Measurements from ENCODE around the gene CLTB.

The CLTB gene

DNA sequence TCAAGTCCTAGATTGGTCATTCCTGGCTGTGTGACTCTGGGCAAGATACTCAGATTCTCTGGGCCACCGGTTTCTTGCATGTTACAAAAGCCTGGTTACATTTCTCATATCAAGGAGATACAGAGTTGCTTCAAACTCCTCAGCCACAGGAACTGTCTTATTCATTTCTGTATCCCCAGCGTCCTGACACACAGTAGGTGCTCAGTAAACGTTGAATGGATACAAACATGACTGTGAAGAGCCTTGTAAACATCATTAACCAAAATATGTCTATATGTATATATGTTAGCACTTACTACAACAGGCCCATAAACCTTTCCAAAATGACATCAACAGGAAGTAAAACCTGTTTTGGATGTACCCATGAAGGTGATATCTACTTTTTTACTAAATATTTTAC is 1.6 kb downstream of the CLTB start:
- no peak for DNase-seq (ENCODE audit: low read depth, low spot score)
- no peak for TF ChIP-seq CTCF (IDR thresholded peaks at IDR 0.05; ENCODE audit: insufficient read depth, low read length, missing control alignments)
- no peak overlapping the region for H3K4me3 ChIP-seq (ENCODE audit: low read depth, low read length)
- ChIA-PET CTCF (interaction anchor here (0.8 to 6.1 kb wide), 4 partner anchors 15 to 173 kb away, joined by 4 to 66 read pairs (median 28); partner anchors contain the start of gene FAF2), POLR2A (no interaction called here)

GRCh38 chr5:176413709-176414191 is 2.6 kb downstream of the CLTB start:
- CTCF ChIA-PET: interaction anchor here (0.8 to 6.1 kb wide), 5 partner anchors 14 to 174 kb away, joined by 3 to 66 read pairs (median 5); partner anchors contain the start of gene FAF2

DNA sequence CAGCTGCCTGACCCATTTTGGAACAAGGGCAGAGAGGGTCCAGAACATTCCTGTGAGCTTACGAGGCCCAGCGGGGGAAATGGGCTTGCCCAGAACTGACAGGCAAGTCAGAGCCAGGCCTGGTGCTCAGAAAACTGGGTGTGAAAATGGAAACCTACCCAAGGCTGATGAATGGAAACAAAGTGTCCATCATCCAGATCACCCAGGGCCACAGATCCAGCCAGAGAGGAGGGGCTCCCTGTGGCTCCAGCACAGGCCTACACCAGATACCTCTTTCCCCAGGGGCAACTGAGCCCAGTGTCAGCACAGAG is 3.1 kb downstream of the CLTB start:
- H3K4me3 ChIP-seq (ENCODE audit: low read depth, low read length): no peak overlapping the region
- ChIA-PET POLR2A (no interaction called here), CTCF (interaction anchor here (1.1 to 6.1 kb wide), 3 partner anchors 16 to 159 kb away, joined by 3 to 66 read pairs (median 51); partner anchors contain the start of gene FAF2)
- no peak for TF ChIP-seq CTCF (IDR thresholded peaks at IDR 0.05; ENCODE audit: insufficient read depth, low read length, missing control alignments)
- DNase-seq (ENCODE audit: low read depth, low spot score): no peak

More at GRCh38 chr5:176413709-176414191, 2.6 kb downstream of the CLTB start:
- DNase-seq (ENCODE audit: low read depth, low spot score): no peak
- H3K4me3 ChIP-seq (ENCODE audit: low read depth, low read length): no peak overlapping the region
- POLR2A ChIA-PET: no interaction called here
- no peak for TF ChIP-seq CTCF (IDR thresholded peaks at IDR 0.05; ENCODE audit: insufficient read depth, low read length, missing control alignments)

DNA sequence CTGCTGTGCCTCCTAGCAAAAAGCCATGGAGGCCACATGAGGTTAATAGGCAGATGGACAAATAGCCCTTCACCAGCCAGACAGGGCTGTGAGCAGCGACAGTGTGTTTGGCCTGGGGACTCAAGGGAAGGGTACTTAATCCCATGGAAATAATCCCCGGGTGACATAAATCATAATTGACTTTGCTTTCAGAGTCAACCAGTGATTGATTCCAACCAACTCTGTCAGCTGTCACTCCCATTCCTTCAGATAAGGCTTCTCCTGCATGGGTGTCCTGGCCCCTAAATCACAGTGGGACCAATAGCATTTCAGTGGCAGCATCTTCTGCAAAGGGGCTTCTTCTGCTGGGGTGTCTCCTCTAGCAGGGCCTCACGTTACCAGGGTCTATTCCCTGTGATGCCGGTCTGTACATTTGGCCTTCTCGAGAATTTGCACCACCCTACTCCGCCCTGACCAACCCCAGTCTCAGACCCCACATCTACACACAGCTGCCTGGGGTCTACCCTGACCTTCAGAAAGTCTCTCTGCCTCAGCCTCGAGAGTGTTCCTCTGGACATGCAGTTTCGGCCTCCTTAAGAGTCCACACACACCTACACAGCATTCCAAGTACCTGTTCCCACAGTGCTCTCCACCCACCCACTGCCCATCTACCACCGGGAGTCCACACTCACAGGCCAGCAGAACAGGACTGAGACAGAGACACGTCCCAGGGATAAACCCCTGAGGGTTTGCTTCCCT is 3.7 kb downstream of the CLTB start:
- ChIA-PET POLR2A (no interaction called here), CTCF (interaction anchor here (0.8 kb wide), 1 partner anchor 36 kb away, joined by 3 read pairs; the partner anchor contains the start of gene FAF2)
- no peak for DNase-seq (ENCODE audit: low read depth, low spot score)
- TF ChIP-seq CTCF (IDR thresholded peaks at IDR 0.05; ENCODE audit: insufficient read depth, low read length, missing control alignments): no peak
- H3K4me3 ChIP-seq (ENCODE audit: low read depth, low read length): no peak overlapping the region

GRCh38 chr5:176410486-176411180 is 5.7 kb downstream of the CLTB start:
- POLR2A ChIA-PET: no interaction called here
- H3K4me3 ChIP-seq (ENCODE audit: low read depth, low read length): no peak overlapping the region
- DNase-seq (ENCODE audit: low read depth, low spot score): no peak
- CTCF ChIA-PET: interaction anchor here (1.0 to 1.7 kb wide), 3 partner anchors 37 to 248 kb away, joined by 3 to 6 read pairs (median 5); partner anchors contain the start of gene FAF2
- TF ChIP-seq CTCF (IDR thresholded peaks at IDR 0.05; ENCODE audit: insufficient read depth, low read length, missing control alignments): no peak

- no peak for TF ChIP-seq CTCF (IDR thresholded peaks at IDR 0.05; ENCODE audit: insufficient read depth, low read length, missing control alignments)
- POLR2A ChIA-PET: interaction anchor here (0.6 kb wide), 1 partner anchor 899 kb away, joined by 3 read pairs; no protein-coding TSS in a partner anchor
- no peak overlapping the region for H3K4me3 ChIP-seq (ENCODE audit: low read depth, low read length)
- CTCF ChIA-PET: interaction anchor here (1.0 to 1.7 kb wide), 3 partner anchors 38 to 249 kb away, joined by 3 to 6 read pairs (median 5); partner anchors contain the start of gene FAF2
- no peak for DNase-seq (ENCODE audit: low read depth, low spot score)
Measured at GRCh38 chr5:176409765-176410164, 6.6 kb downstream of the CLTB start.

Data from AG04449 (cell line).